Measurements from ENCODE around the gene TIMP2. TPM values are rescaled to one million over a fixed set of nuclear protein-coding genes. Genes with fewer than 3 reads are reported as not detected.
"Not testable (repeated sequence)": the region's sequence is repeated elsewhere in the genome, so short reads cannot be mapped to it uniquely, and the experiment has no call there.

TIMP2 gene
- polyA plus RNA-seq, 3 donors from 2014 or later, result 0.07 to 0.26 (median 0.16) TPM

DNA sequence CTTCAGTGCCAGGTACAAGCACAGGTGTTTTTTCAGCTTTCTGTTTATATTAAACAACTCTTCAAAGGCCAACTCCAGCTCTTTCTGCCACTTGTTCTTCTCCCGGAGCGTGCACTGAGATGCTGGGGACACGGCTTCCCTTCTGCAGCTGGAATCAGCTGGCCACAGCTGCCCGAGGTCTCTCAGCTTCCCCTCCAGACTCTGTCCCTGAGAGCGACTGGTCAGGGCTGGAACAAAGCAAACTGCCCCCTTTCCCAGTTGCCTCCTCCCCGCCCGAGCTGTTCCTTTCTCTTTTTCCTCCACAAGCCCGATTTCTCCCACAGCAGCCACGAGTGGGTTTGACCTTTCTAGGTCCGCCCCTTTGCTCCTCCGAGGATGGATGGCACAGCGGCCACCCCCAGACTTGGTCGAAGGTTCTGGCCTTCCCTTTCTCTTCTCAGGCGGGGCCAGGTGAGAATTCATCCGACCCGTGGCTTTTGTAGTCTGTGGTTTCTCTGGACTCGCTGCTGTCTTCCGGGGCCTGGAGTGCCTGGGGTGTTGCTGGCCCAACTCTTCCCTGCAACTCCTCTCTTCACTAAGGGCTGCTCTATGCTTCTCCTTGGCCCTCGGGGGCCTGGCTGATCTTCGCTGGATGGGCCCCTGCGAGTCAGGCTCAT, 33.7 kb downstream of the TIMP2 start:
- no peaks in the 10 kb centered on the region for H3K9me3 Mint-ChIP-seq
- H3K36me3 Mint-ChIP-seq, result no peaks in the 10 kb centered on the region
- peaks cover 3 to 14% (median 4%) of the 10 kb centered on the region in 3 donors for H3K27me3 Mint-ChIP-seq (ENCODE audit: low read depth in 3 of 3)

GRCh38 chr17:78890498-78890897, 34.7 kb downstream of the TIMP2 start:
- H3K9me3 Mint-ChIP-seq, result no peaks in the 10 kb centered on the region
- H3K4me1 Mint-ChIP-seq, result peaks cover 14 to 22% of the 10 kb centered on the region in 2 donors
- peak overlapping the region in 1 of 6 donors; percentile 11 for H3K27ac Mint-ChIP-seq

More for the DNA sequence above, 33.7 kb downstream of the TIMP2 start:
- H3K4me3 Mint-ChIP-seq, result peak overlapping the region in 1 of 5 donors; percentile 30
- peaks cover 6 to 16% of the 10 kb centered on the region in 2 donors for H3K4me1 Mint-ChIP-seq
- DNase-seq, result no peak
- peak overlapping the region in 2 of 6 donors; percentile 50 to 62 for H3K27ac Mint-ChIP-seq

GRCh38 chr17:78890096-78890495, 35.1 kb downstream of the TIMP2 start:
- Mint-ChIP-seq H3K4me1 (peaks cover 14 to 22% of the 10 kb centered on the region in 2 donors), H3K27me3 (ENCODE audit: low read depth in 3 of 3) (peaks cover 3 to 14% (median 5%) of the 10 kb centered on the region in 3 donors)
- H3K4me3 Mint-ChIP-seq, DNase-seq, H3K27ac Mint-ChIP-seq, H3K9me3 Mint-ChIP-seq, H3K36me3 Mint-ChIP-seq: not testable (repeated sequence)

More at GRCh38 chr17:78890498-78890897, 34.7 kb downstream of the TIMP2 start:
- Mint-ChIP-seq H3K36me3 (no peaks in the 10 kb centered on the region), H3K4me3 (peak overlapping the region in 2 of 5 donors; percentile 21 to 41), H3K27me3 (ENCODE audit: low read depth in 3 of 3) (peaks cover 3 to 14% (median 4%) of the 10 kb centered on the region in 3 donors)
- DNase-seq, result no peak

- Mint-ChIP-seq H3K27ac (peak overlapping the region in 1 of 6 donors; percentile 16), H3K4me3 (no peak overlapping the region), H3K27me3 (ENCODE audit: low read depth in 3 of 3) (peaks cover 3 to 14% (median 5%) of the 10 kb centered on the region in 3 donors), H3K4me1 (peaks cover 14 to 22% of the 10 kb centered on the region in 2 donors), H3K36me3 (no peaks in the 10 kb centered on the region), H3K9me3 (no peaks in the 10 kb centered on the region)
- no peak for DNase-seq
Measured at GRCh38 chr17:78889531-78889930, 35.7 kb downstream of the TIMP2 start.

- no peak for DNase-seq
- no peak overlapping the region for H3K4me3 Mint-ChIP-seq
Measured at GRCh38 chr17:78888941-78889518, 36.2 kb downstream of the TIMP2 start.

GRCh38 chr17:78886954-78887353, 38.2 kb downstream of the TIMP2 start:
- Mint-ChIP-seq H3K27me3 (ENCODE audit: low read depth in 3 of 3) (peaks cover 3 to 10% (median 7%) of the 10 kb centered on the region in 3 donors), H3K27ac (peak overlapping the region in 1 of 6 donors; percentile 37), H3K4me1 (peaks cover 27 to 34% of the 10 kb centered on the region in 2 donors), H3K9me3 (no peaks in the 10 kb centered on the region), H3K4me3 (no peak overlapping the region), H3K36me3 (no peaks in the 10 kb centered on the region)
- DNase-seq, result no peak

More at GRCh38 chr17:78888941-78889518, 36.2 kb downstream of the TIMP2 start:
- no peaks in the 10 kb centered on the region for H3K9me3 Mint-ChIP-seq
- H3K27ac Mint-ChIP-seq, result peak overlapping the region in 1 of 6 donors; percentile 19
- H3K27me3 Mint-ChIP-seq (ENCODE audit: low read depth in 3 of 3), result peaks cover 3 to 14% (median 5%) of the 10 kb centered on the region in 3 donors
- H3K36me3 Mint-ChIP-seq, result no peaks in the 10 kb centered on the region
- peaks cover 14 to 22% of the 10 kb centered on the region in 2 donors for H3K4me1 Mint-ChIP-seq

- H3K4me3 Mint-ChIP-seq, result peak overlapping the region in 1 of 5 donors; percentile 4
- H3K27ac Mint-ChIP-seq, result peak overlapping the region in 2 of 6 donors; percentile 12 to 37
- H3K4me1 Mint-ChIP-seq, result peaks cover 26 to 29% of the 10 kb centered on the region in 2 donors
- H3K27me3 Mint-ChIP-seq (ENCODE audit: low read depth in 3 of 3), result peaks cover 0 to 10% (median 7%) of the 10 kb centered on the region in 3 donors
- no peaks in the 10 kb centered on the region for H3K9me3 Mint-ChIP-seq
- peak; percentile 5 to 31 (median 27) for DNase-seq
- H3K36me3 Mint-ChIP-seq, result no peaks in the 10 kb centered on the region
Measured at GRCh38 chr17:78885956-78886355, 39.2 kb downstream of the TIMP2 start.

- no peaks in the 10 kb centered on the region for H3K36me3 Mint-ChIP-seq
- no peak overlapping the region for H3K27ac Mint-ChIP-seq
- no peak overlapping the region for H3K4me3 Mint-ChIP-seq
- peaks cover 0 to 10% (median 7%) of the 10 kb centered on the region in 3 donors for H3K27me3 Mint-ChIP-seq (ENCODE audit: low read depth in 3 of 3)
- H3K4me1 Mint-ChIP-seq, result peaks cover 23 to 26% of the 10 kb centered on the region in 2 donors
- DNase-seq, result no peak
- H3K9me3 Mint-ChIP-seq, result no peaks in the 10 kb centered on the region
Measured at GRCh38 chr17:78884876-78885667, 40.1 kb downstream of the TIMP2 start.

GRCh38 chr17:78884148-78884825, 40.9 kb downstream of the TIMP2 start:
- peak overlapping the region in 1 of 6 donors; percentile 46 for H3K27ac Mint-ChIP-seq
- H3K9me3 Mint-ChIP-seq, result no peaks in the 10 kb centered on the region
- H3K4me3 Mint-ChIP-seq, result no peak overlapping the region
- DNase-seq, result no peak
- peaks cover 0 to 11% (median 7%) of the 10 kb centered on the region in 3 donors for H3K27me3 Mint-ChIP-seq (ENCODE audit: low read depth in 3 of 3)
- H3K36me3 Mint-ChIP-seq, result no peaks in the 10 kb centered on the region
- H3K4me1 Mint-ChIP-seq, result peaks cover 31% of the 10 kb centered on the region in 2 donors

DNA sequence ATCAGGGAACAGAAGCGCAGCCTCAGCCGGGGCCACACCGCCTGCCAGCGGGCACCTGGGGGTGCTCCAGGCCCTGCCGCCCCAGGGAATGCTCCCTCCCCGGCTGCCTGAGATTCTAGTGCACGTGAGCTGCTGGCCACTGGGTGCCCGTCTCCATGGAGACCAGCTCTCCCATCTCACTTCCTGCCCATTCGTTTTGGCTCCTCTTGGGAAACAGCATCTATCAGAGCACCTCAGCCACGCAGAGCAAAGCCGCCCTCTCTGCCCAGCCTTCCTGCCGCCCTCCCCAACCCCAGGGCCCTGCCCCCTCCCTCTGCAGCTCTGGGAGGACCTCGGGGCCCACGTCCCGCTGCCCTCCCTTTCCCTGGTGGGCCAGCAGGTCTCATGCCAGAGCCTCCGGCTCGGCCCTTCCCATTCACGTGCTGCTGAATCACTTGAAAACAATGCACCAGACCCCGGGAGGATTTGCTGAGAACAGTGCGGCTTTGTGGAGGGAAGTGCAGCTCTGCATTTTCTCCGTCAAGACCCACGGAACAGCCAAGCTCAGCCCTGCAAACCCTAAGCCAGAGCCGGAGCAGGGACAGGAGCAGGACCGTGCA, 41.6 kb downstream of the TIMP2 start:
- Mint-ChIP-seq H3K4me1 (peaks cover 31 to 37% of the 10 kb centered on the region in 2 donors), H3K27me3 (ENCODE audit: low read depth in 3 of 3) (peaks cover 0 to 7% (median 6%) of the 10 kb centered on the region in 3 donors), H3K36me3 (no peaks in the 10 kb centered on the region), H3K9me3 (no peaks in the 10 kb centered on the region), H3K27ac (peak overlapping the region in 4 of 6 donors; percentile 49 to 91 (median 84)), H3K4me3 (peak overlapping the region in 4 of 5 donors; percentile 17 to 67 (median 56))
- DNase-seq, result no peak

DNA sequence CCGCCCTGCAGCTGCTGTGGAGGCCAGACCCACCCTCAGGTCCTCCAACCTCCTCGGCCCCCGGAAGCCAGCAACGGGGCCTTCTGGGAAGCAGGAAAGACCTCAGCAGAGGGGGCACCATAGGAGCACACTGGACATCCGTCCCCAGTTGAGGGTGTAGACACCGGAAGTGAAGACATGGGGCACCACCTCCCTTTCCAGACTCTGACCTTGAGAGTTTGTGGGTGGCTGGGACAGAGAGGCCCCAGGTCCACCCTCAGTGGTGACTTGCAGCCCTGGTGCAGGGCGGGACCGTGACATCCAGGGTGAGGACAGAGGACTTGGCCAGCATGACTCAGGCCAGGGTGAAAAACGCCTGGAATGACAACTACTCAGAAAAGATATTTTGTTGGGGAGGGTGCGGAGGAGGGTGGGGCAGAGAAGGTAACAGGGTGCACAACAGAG, 42.1 kb downstream of the TIMP2 start:
- Mint-ChIP-seq H3K9me3 (no peaks in the 10 kb centered on the region), H3K4me3 (peak overlapping the region; percentile 49 to 85 (median 64)), H3K36me3 (no peaks in the 10 kb centered on the region), H3K27me3 (ENCODE audit: low read depth in 3 of 3) (peaks cover 0 to 7% (median 6%) of the 10 kb centered on the region in 3 donors), H3K4me1 (peaks cover 32 to 37% of the 10 kb centered on the region in 2 donors), H3K27ac (peak overlapping the region; percentile 39 to 91 (median 77))
- DNase-seq, result peak in 2 of 3 donors; percentile 22 to 25

GRCh38 chr17:78882540-78883088, 42.6 kb downstream of the TIMP2 start:
- no peak for DNase-seq
- H3K27ac Mint-ChIP-seq, result peak overlapping the region; percentile 15 to 91 (median 64)
- H3K27me3 Mint-ChIP-seq (ENCODE audit: low read depth in 3 of 3), result peaks cover 0 to 10% (median 7%) of the 10 kb centered on the region in 3 donors
- H3K36me3 Mint-ChIP-seq, result no peaks in the 10 kb centered on the region
- peak overlapping the region; percentile 49 to 85 (median 64) for H3K4me3 Mint-ChIP-seq
- peaks cover 32 to 37% of the 10 kb centered on the region in 2 donors for H3K4me1 Mint-ChIP-seq
- no peaks in the 10 kb centered on the region for H3K9me3 Mint-ChIP-seq
